Embryonic facial prominence (tissue), 1 donor: Measurements from ENCODE around the gene VPS52.
"Not testable (repeated sequence)": the region's sequence is repeated elsewhere in the genome, so short reads cannot be mapped to it uniquely, and the experiment has no call there.

Source experiments
- DNase-seq: peaks from one replicate; pipeline ENCODE4 v3.0.0-alpha.2; 2016; ENCODE audit errors: extremely low spot score

VPS52 gene

GRCh38 chr6:33280539-33280938 lies 8.9 kb upstream of the VPS52 start:
- no peak for DNase-seq

- DNase-seq: no peak
Measured at GRCh38 chr6:33279971-33280511, 8.4 kb upstream of the VPS52 start.

GRCh38 chr6:33279257-33279695 lies 7.6 kb upstream of the VPS52 start:
- DNase-seq: no peak

GRCh38 chr6:33278810-33279209 lies 7.1 kb upstream of the VPS52 start:
- no peak for DNase-seq

- no peak for DNase-seq
Measured at GRCh38 chr6:33278392-33278741, 6.7 kb upstream of the VPS52 start.

- no peak for DNase-seq
Measured at GRCh38 chr6:33277663-33278391, 6.2 kb upstream of the VPS52 start.

- no peak for DNase-seq
Measured at GRCh38 chr6:33276864-33277662, 5.4 kb upstream of the VPS52 start, which contains the start of gene B3GALT4. B3GALT4 (plus strand) TSS chr6:33277123; CDS start chr6:33277420, 297 bp downstream.

GRCh38 chr6:33276581-33276863 lies 4.8 kb upstream of the VPS52 start:
- no peak for DNase-seq

GRCh38 chr6:33275795-33276580 lies 4.3 kb upstream of the VPS52 start:
- not testable (repeated sequence) for DNase-seq

GRCh38 chr6:33273924-33274902 lies 2.5 kb upstream of the VPS52 start:
- DNase-seq: no peak

- DNase-seq: no peak
Measured at GRCh38 chr6:33273129-33273923, 1.6 kb upstream of the VPS52 start.

GRCh38 chr6:33272275-33273128 lies 826 bp upstream of the VPS52 start:
- DNase-seq: no peak

GRCh38 chr6:33271117-33271467 lies 584 bp downstream of the VPS52 start:
- no peak for DNase-seq

GRCh38 chr6:33264015-33264414 lies 7.7 kb downstream of the VPS52 start:
- DNase-seq: no peak

- not testable (repeated sequence) for DNase-seq
Measured at GRCh38 chr6:33262490-33262889, 9.2 kb downstream of the VPS52 start.

GRCh38 chr6:33259032-33259431 lies 12.6 kb downstream of the VPS52 start:
- DNase-seq: no peak

- DNase-seq: no peak
Measured at GRCh38 chr6:33254591-33254990, 17.1 kb downstream of the VPS52 start.

GRCh38 chr6:33252759-33253158 lies 18.9 kb downstream of the VPS52 start:
- DNase-seq: no peak

- DNase-seq: no peak
Measured at GRCh38 chr6:33251395-33252012, 20.2 kb downstream of the VPS52 start.
